SH-SY5Y (cell line): Measurements from ENCODE around the gene RIIAD1.

Source experiments
- GATA2 ChIP-seq: IDR thresholded peaks from 2 replicates; pipeline ENCODE4 v1.6.1; 2011; ENCODE audit warnings: mild to moderate bottlenecking, low read depth, low read length
- GATA3 ChIP-seq: IDR thresholded peaks from 2 replicates; pipeline ENCODE4 v1.6.1; 2011; ENCODE audit warnings: low read depth, mild to moderate bottlenecking, low read length, moderate library complexity

DNA sequence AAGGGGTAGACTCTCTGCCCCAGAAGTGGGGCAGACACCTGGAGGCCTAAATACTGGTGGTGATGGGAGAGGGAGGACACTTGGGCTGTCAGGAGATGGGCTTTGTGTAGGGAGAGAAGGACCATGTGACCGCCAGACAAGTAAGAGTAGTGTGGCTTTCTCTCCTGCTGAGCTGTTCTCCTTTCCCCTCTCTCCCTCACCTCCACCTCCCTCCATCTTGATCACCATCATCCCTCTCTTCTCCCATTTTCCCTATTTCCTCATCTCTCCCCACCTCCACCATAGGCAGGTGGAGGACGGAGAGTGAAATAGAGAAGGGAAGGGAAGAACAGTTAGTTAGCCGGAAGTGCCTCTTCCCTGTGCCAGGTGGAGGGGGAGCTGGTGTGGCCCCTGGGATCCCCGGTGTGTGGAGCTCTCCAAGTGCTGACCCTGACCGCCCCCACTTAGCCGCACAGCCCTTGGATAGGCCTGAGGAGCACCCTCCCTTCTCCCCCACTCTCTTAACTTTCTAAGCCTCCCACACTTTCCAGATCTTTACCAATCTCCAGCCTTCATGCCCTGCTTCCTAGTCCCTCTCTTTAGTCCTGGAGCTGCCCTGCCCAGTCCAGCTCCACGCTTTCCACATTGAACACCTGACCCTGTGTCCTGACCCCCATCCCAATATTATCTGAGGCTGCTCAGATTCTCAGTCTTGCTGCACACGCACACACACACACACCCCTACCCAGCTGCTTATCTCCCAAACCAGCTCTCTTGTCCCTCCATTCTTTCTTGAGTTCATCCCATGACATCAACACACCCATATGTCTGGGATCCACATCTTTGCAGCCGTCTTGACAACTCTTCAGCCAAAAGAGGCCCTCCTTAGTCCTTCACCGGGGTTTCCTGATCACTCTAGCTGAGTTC is 6.2 kb upstream of the RIIAD1 start:
- TF ChIP-seq GATA2 (no peak), GATA3 (no peak)
